SU-DHL-6 (cell line): ENCODE measurements around the gene EEF1A2.

ENCODE experiments used
- H2AFZ ChIP-seq: fragments of 200-600 bp; sonication (generic); 2 replicates; pipeline ENCODE4 v1.6.1; 2014; ENCODE audit warnings: low read depth, mild to moderate bottlenecking, moderate library complexity, mixed read lengths, antibody characterized with exemption, low read length; ENCODE audit not compliant: severe bottlenecking
- H3F3A ChIP-seq: fragments of 200-600 bp; shearing (Covaris generic); 2 replicates; pipeline ENCODE4 v1.6.0; 2016; ENCODE audit warnings: antibody characterized with exemption, mild to moderate bottlenecking; ENCODE audit not compliant: insufficient read depth
- H3K27ac ChIP-seq: fragments of 200-600 bp; sonication (generic); 2 replicates; pipeline ENCODE4 v1.5.1; 2016; ENCODE audit warnings: low read depth, mild to moderate bottlenecking, low read length, moderate library complexity, mixed read lengths
- H3K27me3 ChIP-seq: fragments of 200-600 bp; sonication (generic), shearing (Covaris generic); 2 replicates; pipeline ENCODE4 v1.6.0; 2014; ENCODE audit warnings: mild to moderate bottlenecking, low read length
- H3K36me3 ChIP-seq: fragments of 200-600 bp; sonication (generic); 2 replicates; pipeline ENCODE4 v1.6.1; 2014; ENCODE audit warnings: mild to moderate bottlenecking, low read length, mixed read lengths
- H3K4me2 ChIP-seq: fragments of 300-600, 200-600 bp; shearing (Covaris generic), sonication (generic); 2 replicates; pipeline ENCODE4 v1.6.0; 2014; ENCODE audit warnings: low read length, low read depth, mild to moderate bottlenecking; ENCODE audit not compliant: poor library complexity, severe bottlenecking
- H3K4me3 ChIP-seq: fragments of 200-600 bp; sonication (generic); 2 replicates; pipeline ENCODE4 v1.5.1; 2014; ENCODE audit warnings: antibody characterized with exemption, low read length, mild to moderate bottlenecking, mixed read lengths; ENCODE audit not compliant: insufficient read depth, poor library complexity, severe bottlenecking
- H3K79me2 ChIP-seq: fragments of 200-600 bp; sonication (generic); 2 replicates; pipeline ENCODE4 v1.6.1; 2014; ENCODE audit warnings: mild to moderate bottlenecking, low read length, moderate library complexity; ENCODE audit not compliant: insufficient read depth
- H3K9ac ChIP-seq: fragments of 200-600 bp; sonication (generic); 2 replicates; pipeline ENCODE4 v1.7.0; 2014; ENCODE audit warnings: mild to moderate bottlenecking, low read length
- H3K9me2 ChIP-seq: fragments of 200-600 bp; sonication (generic); replicated peaks from 2 replicates; pipeline ENCODE4 v1.6.1; 2014; ENCODE audit warnings: low read length; ENCODE audit not compliant: insufficient read depth
- H3K9me3 ChIP-seq: fragments of 200-600 bp; sonication (generic); 2 replicates; pipeline ENCODE4 v1.6.1; 2014; ENCODE audit warnings: low read length, mixed read lengths; ENCODE audit not compliant: insufficient read depth
- H4K20me1 ChIP-seq: fragments of 200-600 bp; sonication (generic); 2 replicates; pipeline ENCODE4 v1.6.1; 2014; ENCODE audit warnings: low read depth, mild to moderate bottlenecking, antibody characterized with exemption, low read length, moderate library complexity, mixed read lengths
- EZH2phosphoT487 ChIP-seq: fragments of 200-600 bp; sonication (generic), shearing (Covaris generic); conservative IDR thresholded peaks from 2 replicates; pipeline ENCODE4 v1.6.1; 2018; ENCODE audit warnings: mild to moderate bottlenecking, antibody characterized with exemption, low read length, moderate library complexity, mixed read lengths
- TF ChIP-seq, protein P1 (sequence below): fragments of 200-600 bp; sonication (generic); IDR thresholded peaks from one replicate; pipeline ENCODE4 v1.5.1; 2017; ENCODE audit warnings: antibody characterized with exemption, mild to moderate bottlenecking, low read length, moderate library complexity; ENCODE audit not compliant: insufficient read depth, poor library complexity, severe bottlenecking

The EEF1A2 gene

GRCh38 chr20:63520504-63520933 lies 21.6 kb upstream of the EEF1A2 start, which contains the start of gene PPDPF:
TSS of gene PPDPF (plus strand) at chr20:63520765. CDS start at chr20:63521309, 544 bp downstream.
- no peaks in the 10 kb centered on the region for H3K9me3 ChIP-seq
- H3K9ac ChIP-seq = peak within 1 kb of the TSS; percentile 67
- H2AFZ ChIP-seq = peak within 1 kb of the TSS; percentile 99
- H3K79me2 ChIP-seq = no peaks in the 10 kb centered on the region
- peak within 1 kb of the TSS; percentile 72 for H3K4me2 ChIP-seq
- H3K27ac ChIP-seq = peak within 1 kb of the TSS; percentile 25; the same call in 1 of the 2 replicates
- peak within 1 kb of the TSS; percentile 79 for H3K4me3 ChIP-seq
- H3K36me3 ChIP-seq = peaks cover 3% of the 10 kb centered on the region; the same call in 1 of the 2 replicates
- no peaks in the 10 kb centered on the region for H3K27me3 ChIP-seq
- TF ChIP-seq EZH2phosphoT487 = no peak
- TF ChIP-seq, protein P1, sequence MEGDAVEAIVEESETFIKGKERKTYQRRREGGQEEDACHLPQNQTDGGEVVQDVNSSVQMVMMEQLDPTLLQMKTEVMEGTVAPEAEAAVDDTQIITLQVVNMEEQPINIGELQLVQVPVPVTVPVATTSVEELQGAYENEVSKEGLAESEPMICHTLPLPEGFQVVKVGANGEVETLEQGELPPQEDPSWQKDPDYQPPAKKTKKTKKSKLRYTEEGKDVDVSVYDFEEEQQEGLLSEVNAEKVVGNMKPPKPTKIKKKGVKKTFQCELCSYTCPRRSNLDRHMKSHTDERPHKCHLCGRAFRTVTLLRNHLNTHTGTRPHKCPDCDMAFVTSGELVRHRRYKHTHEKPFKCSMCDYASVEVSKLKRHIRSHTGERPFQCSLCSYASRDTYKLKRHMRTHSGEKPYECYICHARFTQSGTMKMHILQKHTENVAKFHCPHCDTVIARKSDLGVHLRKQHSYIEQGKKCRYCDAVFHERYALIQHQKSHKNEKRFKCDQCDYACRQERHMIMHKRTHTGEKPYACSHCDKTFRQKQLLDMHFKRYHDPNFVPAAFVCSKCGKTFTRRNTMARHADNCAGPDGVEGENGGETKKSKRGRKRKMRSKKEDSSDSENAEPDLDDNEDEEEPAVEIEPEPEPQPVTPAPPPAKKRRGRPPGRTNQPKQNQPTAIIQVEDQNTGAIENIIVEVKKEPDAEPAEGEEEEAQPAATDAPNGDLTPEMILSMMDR = no peak
- 0 out of 2 replicates have a peak, but pooled peaks cover 3% of the 10 kb centered on the region for H3F3A ChIP-seq
- no peaks in the 10 kb centered on the region for H3K9me2 ChIP-seq
- H4K20me1 ChIP-seq = no peaks in the 10 kb centered on the region

DNA sequence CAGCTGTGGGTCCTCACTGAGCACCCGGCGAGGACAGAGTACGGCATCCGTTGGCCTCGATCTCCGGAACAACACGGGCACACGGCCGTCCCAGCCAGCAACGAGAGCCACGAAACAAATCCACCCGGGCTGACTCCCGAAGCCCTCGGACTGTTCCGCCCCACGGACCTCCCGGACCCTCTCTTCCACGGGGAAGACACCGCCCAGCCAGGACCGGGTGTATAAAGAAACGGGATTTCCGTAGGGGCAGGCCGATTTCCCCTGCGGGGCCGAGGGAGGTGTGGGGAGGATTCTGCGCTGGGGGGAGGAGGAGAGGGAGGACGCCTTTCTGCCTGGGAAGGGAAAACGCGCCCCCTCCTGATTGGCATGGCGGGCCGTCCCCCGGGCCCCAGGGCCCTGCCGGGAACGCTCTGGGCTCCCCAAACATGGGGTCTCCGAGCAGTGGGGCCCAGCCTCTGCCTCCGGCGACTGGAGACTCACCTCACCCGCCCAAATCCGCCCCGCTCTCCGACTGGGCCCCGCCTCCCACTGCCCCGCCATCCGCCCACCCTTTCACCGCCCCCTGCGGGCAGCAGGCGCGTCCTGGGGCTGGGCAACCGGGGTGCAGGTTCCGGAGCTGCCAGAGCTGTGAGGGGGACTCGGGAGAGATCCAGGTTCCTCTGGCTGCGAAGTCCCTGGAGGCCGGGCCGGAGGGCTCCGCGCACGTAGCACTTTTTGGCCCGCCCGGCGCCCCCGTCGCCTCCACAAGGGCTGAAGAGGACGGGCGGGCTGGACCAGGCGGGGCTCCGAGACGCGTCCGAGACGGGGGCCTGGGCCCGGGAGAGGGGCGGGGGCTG lies 21.0 kb upstream of the EEF1A2 start:
- Histone ChIP-seq H3K27ac (no peak overlapping the region), H3K4me3 (peak overlapping the region; percentile 79), H3K79me2 (no peaks in the 10 kb centered on the region), H3K9ac (peak overlapping the region; percentile 67), H3F3A (no peaks in the 10 kb centered on the region), H3K9me2 (no peaks in the 10 kb centered on the region), H3K36me3 (peaks cover 3% of the 10 kb centered on the region; the same call in 1 of the 2 replicates), H3K4me2 (peak overlapping the region; percentile 72), H2AFZ (peak overlapping the region; percentile 99), H4K20me1 (no peaks in the 10 kb centered on the region), H3K27me3 (no peaks in the 10 kb centered on the region), H3K9me3 (no peaks in the 10 kb centered on the region)
- TF ChIP-seq EZH2phosphoT487 = no peak
- TF ChIP-seq, protein P1 = peak; percentile 22

DNA sequence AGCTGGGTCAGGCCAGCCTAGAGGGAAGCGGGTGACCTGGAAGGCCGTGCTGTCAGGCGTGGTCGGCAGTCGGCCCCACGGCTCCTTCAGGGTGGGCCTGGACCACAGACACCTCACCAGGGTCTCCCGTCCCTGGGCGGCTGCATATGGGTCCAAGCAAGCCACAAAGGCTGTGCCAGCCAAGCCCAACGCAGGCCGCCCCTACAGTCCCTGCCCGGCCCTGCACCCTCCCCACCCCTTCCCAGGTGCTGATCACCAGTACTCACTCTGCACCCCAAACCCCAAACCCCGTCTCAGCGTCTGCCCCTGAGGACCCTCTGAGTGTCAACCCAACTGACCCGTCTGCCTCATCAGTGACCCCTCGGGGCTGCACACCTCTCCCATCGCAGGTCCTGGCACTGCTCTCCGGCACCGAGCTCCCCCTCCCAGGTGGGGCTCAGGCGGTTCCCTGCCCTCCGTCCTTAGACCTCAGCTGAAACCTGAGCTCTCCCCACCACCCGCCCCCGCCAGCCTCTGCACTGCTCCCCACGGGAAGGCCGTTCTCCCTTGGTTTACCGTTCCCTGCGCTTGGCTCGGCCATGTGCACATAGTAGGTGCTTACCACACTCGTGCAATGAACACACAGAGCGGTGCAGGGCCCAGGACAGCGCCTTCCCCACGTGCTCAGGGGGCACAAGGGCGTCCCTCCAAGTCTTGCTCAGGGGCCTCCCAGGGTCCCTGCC lies 20.2 kb upstream of the EEF1A2 start:
- Histone ChIP-seq H3K79me2 (no peaks in the 10 kb centered on the region), H3K4me2 (no peak overlapping the region), H3K27me3 (no peaks in the 10 kb centered on the region), H3K27ac (no peak overlapping the region), H3K36me3 (peaks cover 3% of the 10 kb centered on the region; the same call in 1 of the 2 replicates), H3F3A (no peaks in the 10 kb centered on the region), H4K20me1 (no peaks in the 10 kb centered on the region), H2AFZ (no peak overlapping the region), H3K4me3 (no peak overlapping the region), H3K9me3 (no peaks in the 10 kb centered on the region), H3K9ac (no peak overlapping the region), H3K9me2 (no peaks in the 10 kb centered on the region)
- TF ChIP-seq, protein P1 = no peak
- TF ChIP-seq EZH2phosphoT487 = no peak
